PC-3 (cell line): ENCODE results near the gene SH2D3C. TPM values are rescaled to one million over a fixed set of nuclear protein-coding genes. Genes with fewer than 3 reads are reported as not detected.

Experiments used
- ATAC-seq: fragments of 200-7000 bp; cut with Tn5 transposase; 2 replicates; pipeline ENCODE4 v1.9.1; 2020; ENCODE audit warnings: mild to moderate bottlenecking, moderate library complexity
- BruUV-seq: library from RNA; stranded (reverse); fragments of 400-500 nt; replicated peaks from 2 replicates; lab custom pipeline; 2021; lab: Mats Ljungman, UMichigan
- CTCF ChIA-PET: fragments of 300-600 bp; sonication (Branson Sonifier 250); formaldehyde crosslinking; loops from one replicate; lab custom pipeline; 2022; ENCODE audit warnings: antibody characterized with exemption; lab: Charles Lee
- POLR2A ChIA-PET: fragments of 300-600 bp; sonication (Branson Sonifier 250); formaldehyde crosslinking; loops from one replicate; lab custom pipeline; 2022; ENCODE audit warnings: antibody characterized with exemption; ENCODE audit not compliant: unreplicated experiment; lab: Charles Lee
- DNase-seq: peaks from one replicate; pipeline ENCODE4 v3.0.0-alpha.2; 2015
- H2AFZ ChIP-seq: fragments of 300-600 bp; sonication (generic); 2 replicates; pipeline ENCODE4 v1.6.0; 2016; ENCODE audit warnings: antibody characterized with exemption, low read length
- H3F3A ChIP-seq: fragments of 300-600 bp; sonication (generic); one replicate; pipeline ENCODE4 v1.6.0; 2017; ENCODE audit warnings: antibody characterized with exemption, low read length, control low read depth, mild to moderate bottlenecking; ENCODE audit not compliant: unreplicated experiment
- H3K27ac ChIP-seq: fragments of 300-600 bp; sonication (generic); 2 replicates; pipeline ENCODE4 v1.5.1; 2016; ENCODE audit warnings: mild to moderate bottlenecking, low read length
- H3K27me3 ChIP-seq: fragments of 300-600 bp; sonication (generic); 2 replicates; pipeline ENCODE4 v1.6.1; 2016; ENCODE audit warnings: low read length, mixed read lengths
- H3K36me3 ChIP-seq: fragments of 300-600 bp; sonication (generic); 2 replicates; pipeline ENCODE4 v1.6.1; 2016; ENCODE audit warnings: low read depth, mixed run types, low read length, mixed read lengths
- H3K4me1 ChIP-seq: fragments of 300-600 bp; sonication (generic); 2 replicates; pipeline ENCODE4 v1.5.1; 2016; ENCODE audit warnings: low read length; ENCODE audit not compliant: insufficient read depth
- H3K4me2 ChIP-seq: fragments of 300-600 bp; sonication (generic); 2 replicates; pipeline ENCODE4 v1.6.0; 2016; ENCODE audit warnings: low read length
- H3K4me3 ChIP-seq: fragments of 300-600 bp; sonication (generic); 2 replicates; pipeline ENCODE4 v1.5.1; 2016; ENCODE audit warnings: mild to moderate bottlenecking, low read length, mixed read lengths
- H3K79me2 ChIP-seq: fragments of 300-600 bp; sonication (generic); 2 replicates; pipeline ENCODE4 v1.6.1; 2017; ENCODE audit warnings: low read length, mixed read lengths
- H3K9ac ChIP-seq: fragments of 300-600 bp; sonication (generic); 2 replicates; pipeline ENCODE4 v1.6.0; 2016; ENCODE audit warnings: mild to moderate bottlenecking, low read length
- H3K9me2 ChIP-seq: fragments of 300-600 bp; sonication (generic); replicated peaks from 2 replicates; pipeline ENCODE4 v1.6.1; 2016; ENCODE audit warnings: mixed run types, low read length, mixed read lengths
- H3K9me3 ChIP-seq: fragments of 300-600 bp; sonication (generic); 2 replicates; pipeline ENCODE4 v1.6.1; 2016; ENCODE audit warnings: low read length, mixed read lengths
- H4K20me1 ChIP-seq: fragments of 300-600 bp; sonication (generic); 2 replicates; pipeline ENCODE4 v1.6.1; 2016; ENCODE audit warnings: low read length, mixed read lengths
- EZH2 ChIP-seq: fragments of 300-600 bp; sonication (generic); IDR thresholded peaks from one replicate; pipeline ENCODE4 v1.6.1; 2017; ENCODE audit warnings: antibody characterized with exemption, mild to moderate bottlenecking, low read length; ENCODE audit not compliant: unreplicated experiment
- EZH2phosphoT487 ChIP-seq: fragments of 300-600 bp; sonication (generic); IDR thresholded peaks from 2 replicates; pipeline ENCODE4 v1.6.1; 2018; ENCODE audit warnings: mild to moderate bottlenecking, antibody characterized with exemption, low read length, borderline replicate concordance
- intact Hi-C: fragments of 100-400 bp; cut with micrococcal nuclease; formaldehyde crosslinking; loops from 2 replicates; pipeline ENCODE4 v1.9.0; 2023
- total RNA-seq: library from RNA; depleted of rRNA; stranded (reverse); fragments of >200 nt; gene quantifications from 2 replicates; pipeline ENCODE4 v1.2.3, GENCODE V29; 2014
- TF ChIP-seq, protein P1 (sequence below): fragments of 300-600 bp; sonication (generic); conservative IDR thresholded peaks from 2 replicates; pipeline ENCODE4 v1.5.1; 2017; ENCODE audit warnings: antibody characterized with exemption, low read depth, mild to moderate bottlenecking, low read length

SH2D3C gene
- total RNA-seq, 1 experiment from 2014 or later, result 0.26 TPM

DNA sequence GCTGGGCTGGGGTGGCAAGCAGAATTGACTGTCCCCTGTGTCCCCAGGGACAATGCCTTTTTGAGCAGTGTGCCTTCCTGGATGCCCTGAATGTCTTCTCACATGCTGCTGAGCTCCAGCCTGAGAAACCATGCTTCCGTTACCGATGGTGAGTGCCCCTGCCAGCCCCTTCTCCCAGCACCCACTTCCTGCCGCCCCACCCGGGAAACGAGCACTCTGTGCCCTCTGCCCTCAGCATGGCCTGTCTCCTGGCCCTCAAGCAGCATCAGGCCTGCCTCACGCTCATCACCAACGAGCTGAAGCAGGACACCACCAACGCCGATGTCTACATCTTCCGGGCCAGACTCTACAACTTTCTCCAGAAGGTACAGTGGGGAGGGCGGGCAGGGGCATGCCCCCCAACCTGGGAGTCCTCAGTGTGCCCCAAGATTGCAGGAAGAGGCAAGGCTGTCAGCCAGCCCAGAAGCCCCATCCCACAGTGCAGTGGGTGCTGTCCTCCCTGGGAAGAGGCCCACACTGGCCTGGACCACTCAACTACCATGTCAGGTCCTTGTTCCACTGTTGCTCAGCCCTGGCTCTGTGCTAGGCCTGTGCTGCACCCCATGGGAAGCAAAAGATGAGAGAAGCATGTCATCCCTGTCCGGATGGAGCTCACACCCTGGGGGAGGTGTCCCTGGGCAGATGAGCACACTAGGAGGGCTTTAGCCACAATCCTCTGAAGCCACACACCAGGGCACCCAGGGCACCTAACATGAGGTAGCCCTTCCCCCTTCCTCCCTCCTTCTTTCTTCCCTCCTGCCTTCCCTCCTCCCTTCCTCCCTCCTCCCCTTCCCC is 58.2 kb downstream of the SH2D3C start:
- no peak overlapping the region for H3K4me3 ChIP-seq
- H3K4me1 ChIP-seq, result peaks cover 26% of the 10 kb centered on the region
- H3K27me3 ChIP-seq, result no peaks in the 10 kb centered on the region
- H2AFZ ChIP-seq, result no peak overlapping the region
- no peak overlapping the region for H3K9ac ChIP-seq
- intact Hi-C loops, result no loop called here
- H4K20me1 ChIP-seq, result no peaks in the 10 kb centered on the region
- H3K79me2 ChIP-seq, result peaks cover 2% of the 10 kb centered on the region; the same call in 1 of the 2 replicates
- ATAC-seq, result no peak
- ChIA-PET CTCF (no interaction called here), POLR2A (no interaction called here)
- no peak overlapping the region for H3K4me2 ChIP-seq
- no peak overlapping the region for H3K27ac ChIP-seq
- DNase-seq, result no peak
- BruUV-seq, result no TSS peak
- no peaks in the 10 kb centered on the region for H3F3A ChIP-seq
- TF ChIP-seq EZH2phosphoT487, result no peak
- TF ChIP-seq, protein P1, sequence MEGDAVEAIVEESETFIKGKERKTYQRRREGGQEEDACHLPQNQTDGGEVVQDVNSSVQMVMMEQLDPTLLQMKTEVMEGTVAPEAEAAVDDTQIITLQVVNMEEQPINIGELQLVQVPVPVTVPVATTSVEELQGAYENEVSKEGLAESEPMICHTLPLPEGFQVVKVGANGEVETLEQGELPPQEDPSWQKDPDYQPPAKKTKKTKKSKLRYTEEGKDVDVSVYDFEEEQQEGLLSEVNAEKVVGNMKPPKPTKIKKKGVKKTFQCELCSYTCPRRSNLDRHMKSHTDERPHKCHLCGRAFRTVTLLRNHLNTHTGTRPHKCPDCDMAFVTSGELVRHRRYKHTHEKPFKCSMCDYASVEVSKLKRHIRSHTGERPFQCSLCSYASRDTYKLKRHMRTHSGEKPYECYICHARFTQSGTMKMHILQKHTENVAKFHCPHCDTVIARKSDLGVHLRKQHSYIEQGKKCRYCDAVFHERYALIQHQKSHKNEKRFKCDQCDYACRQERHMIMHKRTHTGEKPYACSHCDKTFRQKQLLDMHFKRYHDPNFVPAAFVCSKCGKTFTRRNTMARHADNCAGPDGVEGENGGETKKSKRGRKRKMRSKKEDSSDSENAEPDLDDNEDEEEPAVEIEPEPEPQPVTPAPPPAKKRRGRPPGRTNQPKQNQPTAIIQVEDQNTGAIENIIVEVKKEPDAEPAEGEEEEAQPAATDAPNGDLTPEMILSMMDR, result no peak
- TF ChIP-seq EZH2, result no peak
- H3K36me3 ChIP-seq, result no peaks in the 10 kb centered on the region
- no peaks in the 10 kb centered on the region for H3K9me3 ChIP-seq
- no peaks in the 10 kb centered on the region for H3K9me2 ChIP-seq

DNA sequence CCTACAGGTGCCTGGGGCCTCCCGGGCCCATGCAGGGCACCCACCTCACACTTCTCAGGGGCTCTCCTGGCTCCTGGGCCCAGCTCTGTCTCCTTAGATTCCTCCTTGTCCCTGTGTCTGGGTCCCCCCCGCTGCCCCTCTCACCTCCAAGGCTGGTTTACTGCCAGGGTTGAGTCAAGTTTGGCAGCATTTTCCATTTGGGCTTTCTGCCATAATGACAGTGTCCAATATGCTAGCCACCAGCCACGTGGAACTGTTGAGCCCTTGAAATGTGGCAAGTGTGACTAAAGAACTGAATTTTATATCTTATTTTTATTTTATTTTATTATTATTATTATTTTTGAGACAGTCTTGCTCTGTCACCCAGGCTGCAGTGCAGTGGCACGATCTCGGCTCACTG is 60.7 kb downstream of the SH2D3C start:
- BruUV-seq, result no TSS peak
- POLR2A ChIA-PET, result no interaction called here
- H3F3A ChIP-seq, result no peaks in the 10 kb centered on the region
- peaks cover 16% of the 10 kb centered on the region for H3K79me2 ChIP-seq
- no peak overlapping the region for H3K4me2 ChIP-seq
- H3K27me3 ChIP-seq, result no peaks in the 10 kb centered on the region
- H3K4me1 ChIP-seq, result peaks cover 20% of the 10 kb centered on the region
- intact Hi-C loops, result no loop called here
- no peaks in the 10 kb centered on the region for H3K9me2 ChIP-seq
- no peak overlapping the region for H3K4me3 ChIP-seq
- H3K27ac ChIP-seq, result no peak overlapping the region
- no peaks in the 10 kb centered on the region for H3K36me3 ChIP-seq
- CTCF ChIA-PET, result no interaction called here
- no peaks in the 10 kb centered on the region for H3K9me3 ChIP-seq
- ATAC-seq (no peak), DNase-seq (no peak)
- H2AFZ ChIP-seq, result no peak overlapping the region
- TF ChIP-seq, protein P1, result no peak
- no peak for TF ChIP-seq EZH2phosphoT487
- H4K20me1 ChIP-seq, result no peaks in the 10 kb centered on the region
- no peak overlapping the region for H3K9ac ChIP-seq

DNA sequence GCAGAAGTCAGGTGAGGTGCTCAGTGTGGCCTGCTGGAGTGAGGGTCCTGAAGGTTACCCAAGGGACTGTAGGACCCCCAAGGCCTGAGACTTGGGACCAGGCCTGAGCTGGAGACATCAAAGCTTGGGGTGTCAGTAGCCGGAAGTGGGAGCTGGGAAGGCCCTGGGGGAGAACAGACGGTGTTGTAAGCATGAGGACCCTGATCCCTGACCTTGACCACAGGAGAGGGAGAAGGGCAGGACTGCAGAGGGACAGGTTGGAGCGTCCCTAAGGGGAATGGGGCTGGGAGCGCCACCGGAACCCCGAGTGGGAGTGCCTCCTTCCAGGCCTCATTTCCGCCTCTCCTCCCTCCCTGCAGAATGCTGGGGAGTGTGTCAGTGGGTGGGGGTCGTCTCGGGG is 62.1 kb downstream of the SH2D3C start:
- POLR2A ChIA-PET, result interaction anchor here (0.5 kb wide), 1 partner anchor 14 kb away, joined by 7 read pairs; no protein-coding TSS in a partner anchor
- Histone ChIP-seq H3K9ac (no peak overlapping the region), H3K4me3 (peak overlapping the region; percentile 97; the same call in 1 of the 2 replicates), H3K9me3 (no peaks in the 10 kb centered on the region), H3F3A (no peaks in the 10 kb centered on the region), H3K27me3 (no peaks in the 10 kb centered on the region), H3K79me2 (peaks cover 16% of the 10 kb centered on the region), H3K36me3 (no peaks in the 10 kb centered on the region), H4K20me1 (no peaks in the 10 kb centered on the region), H2AFZ (peak overlapping the region; percentile 86; the same call in 1 of the 2 replicates), H3K4me2 (peak overlapping the region; percentile 98), H3K4me1 (peaks cover 11% of the 10 kb centered on the region), H3K9me2 (no peaks in the 10 kb centered on the region), H3K27ac (no peak overlapping the region)
- no peak for TF ChIP-seq EZH2phosphoT487
- TF ChIP-seq, protein P1, result no peak
- no peak for TF ChIP-seq EZH2
- intact Hi-C loops, result no loop called here
- no peak for ATAC-seq
- CTCF ChIA-PET, result no interaction called here
- BruUV-seq, result no TSS peak
- DNase-seq, result no peak
